ENCODE results near the gene OR10R2. TPM values are rescaled to one million over a fixed set of nuclear protein-coding genes. Genes with fewer than 3 reads are reported as not detected.

Gene OR10R2
- total RNA-seq, 1 donor from 2014 or later = not detected

Other genes starting within 250 kb of the OR10R2 start
- gene CD1A, start 217.8 kb upstream of the OR10R2 start, total RNA-seq = not detected in 2 replicates
- not detected in 2 replicates for gene CD1C, start 182.3 kb upstream of the OR10R2 start, total RNA-seq
- gene CD1B, start 140.7 kb upstream of the OR10R2 start, total RNA-seq = not detected in 2 replicates
- gene CD1E, start 118.3 kb upstream of the OR10R2 start, total RNA-seq = not detected in 2 replicates
- not detected in 2 replicates for gene OR10T2, start 72.8 kb upstream of the OR10R2 start, total RNA-seq
- gene OR10K2, start 46.0 kb upstream of the OR10R2 start, total RNA-seq = not detected in 2 replicates
- not detected in 2 replicates for gene OR10K1, start 10.4 kb upstream of the OR10R2 start, total RNA-seq
- gene OR6Y1, start 82.2 kb downstream of the OR10R2 start, total RNA-seq = not detected in 2 replicates
- not detected in 2 replicates for gene OR6P1, start 98.4 kb downstream of the OR10R2 start, total RNA-seq
- not detected in 2 replicates for gene OR10X1, start 107.7 kb downstream of the OR10R2 start, total RNA-seq
- not detected in 2 replicates for gene OR10Z1, start 133.0 kb downstream of the OR10R2 start, total RNA-seq
- gene SPTA1, start 214.5 kb downstream of the OR10R2 start, total RNA-seq = 2.0 and 3.1 TPM in 2 replicates
- not detected in 2 replicates for gene OR6K2, start 228.4 kb downstream of the OR10R2 start, total RNA-seq
- not detected in 2 replicates for gene OR6K3, start 248.5 kb downstream of the OR10R2 start, total RNA-seq

All from dermis blood vessel endothelial cell (primary cell).